Measurements from ENCODE around the gene ARPP21.
"Not testable (repeated sequence)": the region's sequence is repeated elsewhere in the genome, so short reads cannot be mapped to it uniquely, and the experiment has no call there.

Gene ARPP21

DNA sequence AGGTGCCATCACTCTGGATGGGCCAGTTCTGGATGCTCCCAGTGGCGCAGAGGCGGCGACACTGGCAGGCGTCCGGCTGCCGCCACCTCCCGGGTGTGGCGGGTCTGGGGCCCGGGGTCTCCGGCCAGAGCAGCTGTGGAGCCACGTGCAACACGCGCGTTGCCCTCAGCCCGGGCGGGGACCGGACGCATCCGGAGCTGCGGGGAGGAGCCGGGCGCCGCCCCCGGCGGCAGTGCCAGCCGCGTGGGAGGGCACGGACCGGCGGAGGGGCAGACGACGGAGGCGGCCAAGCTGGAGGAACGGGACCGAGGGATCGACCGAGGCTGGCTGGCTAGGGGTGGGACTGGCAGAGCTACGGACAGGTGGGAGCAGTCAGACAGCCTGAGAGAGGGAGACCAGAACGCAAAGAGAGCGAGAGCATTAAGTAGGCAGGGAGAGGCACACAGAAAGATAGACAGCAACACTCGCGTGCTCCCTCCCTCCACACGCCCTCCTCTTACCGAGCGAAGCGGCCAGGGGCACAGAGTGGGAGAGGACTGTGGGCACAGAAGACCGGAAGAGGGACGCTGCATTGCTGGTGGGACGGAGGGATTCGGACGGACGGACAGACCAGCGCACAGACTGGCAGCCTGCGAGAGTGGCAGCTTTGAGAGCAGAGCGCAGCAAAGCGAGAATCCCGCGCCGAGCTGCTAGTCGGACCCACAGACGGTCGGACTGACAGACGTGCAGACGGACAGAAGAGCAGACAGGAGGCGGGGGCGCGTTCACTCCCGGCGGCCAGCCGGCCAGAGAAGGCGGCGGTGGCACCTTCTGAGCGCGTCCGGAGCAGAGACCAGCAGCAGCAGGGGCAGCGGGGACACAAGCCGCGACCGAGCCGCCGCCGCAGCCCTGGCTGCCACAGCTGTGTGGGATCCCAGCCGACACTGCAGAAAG, at the start of gene ARPP21:
ARPP21 (plus strand) TSS at position 272 of the 933 bp plus-strand sequence. CDS start 42,227 bp downstream, outside the sequence.
- no peak for DNase-seq

DNA sequence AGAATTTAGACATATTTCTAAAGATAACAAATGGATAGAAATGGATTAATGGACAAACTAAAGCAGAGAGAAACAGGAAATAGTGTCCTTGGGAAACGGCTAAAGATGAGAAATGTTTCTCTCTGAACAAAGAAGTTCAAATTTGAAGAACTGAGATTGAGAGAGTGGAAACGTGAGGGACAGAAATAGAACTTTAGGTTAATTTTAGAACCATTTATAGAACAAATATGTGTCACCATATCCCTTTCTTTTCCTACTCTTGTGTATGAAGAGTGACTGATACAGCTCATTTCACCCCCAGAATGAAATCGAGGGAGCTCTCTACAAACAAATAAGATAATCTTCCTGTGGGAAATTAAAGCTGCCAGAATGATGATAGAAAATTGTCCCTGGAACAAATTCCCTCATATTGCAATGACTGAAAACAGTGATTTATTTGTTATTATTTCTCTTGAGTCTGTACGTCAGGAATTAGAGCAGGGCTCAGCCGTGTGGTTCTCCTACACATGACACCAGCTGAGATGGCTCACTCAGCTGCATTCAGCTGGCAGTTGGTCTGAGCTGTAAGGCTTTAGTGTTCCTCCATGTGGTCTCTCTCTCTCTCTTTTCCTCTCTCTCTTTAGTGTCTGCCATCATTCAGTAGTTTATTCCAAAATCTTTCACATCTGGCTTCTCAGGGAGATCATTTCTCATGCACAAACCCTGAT, 46.6 kb upstream of the ARPP21 start:
- DNase-seq: no peak

DNA sequence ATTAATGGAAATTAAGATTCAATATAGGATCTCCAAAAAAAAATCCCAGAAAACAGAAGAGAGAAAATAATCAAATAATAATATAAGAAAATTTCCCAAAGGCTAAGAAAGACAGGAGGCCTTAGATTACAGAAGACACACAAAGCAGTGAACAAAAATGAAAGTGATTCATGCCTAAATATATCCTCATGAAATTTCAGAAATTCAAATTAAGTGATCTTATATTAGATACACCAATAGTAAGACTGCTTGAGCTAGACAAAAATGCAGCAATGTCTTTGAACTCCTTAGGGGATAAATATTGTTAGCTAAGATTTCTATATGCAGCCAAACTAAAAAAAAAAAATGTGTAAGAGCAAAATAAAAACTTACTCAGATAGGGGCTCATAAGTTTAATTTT, 44.6 kb upstream of the ARPP21 start:
- no peak for DNase-seq

DNA sequence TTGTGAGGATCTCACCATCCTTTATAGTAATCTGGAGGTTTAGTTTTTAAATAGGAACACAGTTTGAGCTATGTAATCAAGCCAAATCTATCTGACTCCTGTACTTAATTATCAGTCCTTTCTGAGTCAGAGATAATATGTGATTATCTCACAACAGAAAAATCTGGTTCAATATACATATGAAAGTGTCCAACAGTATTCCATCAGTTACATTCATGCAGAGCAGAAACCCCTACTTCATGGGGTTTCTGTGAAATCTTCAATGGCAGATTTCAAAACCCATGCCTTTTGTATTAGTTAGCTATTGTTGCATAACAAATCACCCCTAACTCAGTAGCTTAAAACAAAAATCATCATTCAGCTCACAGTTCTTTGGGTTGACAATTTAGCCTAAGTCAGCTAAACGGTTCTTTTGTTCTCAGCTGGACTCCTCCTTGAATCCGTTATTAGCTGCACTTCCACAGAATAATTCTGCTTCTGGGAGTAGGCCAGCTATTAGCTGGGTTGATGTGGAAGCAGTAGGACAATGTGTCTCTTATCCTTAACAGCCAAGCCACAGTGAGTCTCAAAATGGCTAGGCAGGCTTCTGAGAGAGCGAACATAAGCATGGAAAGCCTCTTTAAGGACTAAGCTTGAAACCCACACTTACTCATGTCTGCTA, 42.9 kb upstream of the ARPP21 start:
- DNase-seq: no peak

DNA sequence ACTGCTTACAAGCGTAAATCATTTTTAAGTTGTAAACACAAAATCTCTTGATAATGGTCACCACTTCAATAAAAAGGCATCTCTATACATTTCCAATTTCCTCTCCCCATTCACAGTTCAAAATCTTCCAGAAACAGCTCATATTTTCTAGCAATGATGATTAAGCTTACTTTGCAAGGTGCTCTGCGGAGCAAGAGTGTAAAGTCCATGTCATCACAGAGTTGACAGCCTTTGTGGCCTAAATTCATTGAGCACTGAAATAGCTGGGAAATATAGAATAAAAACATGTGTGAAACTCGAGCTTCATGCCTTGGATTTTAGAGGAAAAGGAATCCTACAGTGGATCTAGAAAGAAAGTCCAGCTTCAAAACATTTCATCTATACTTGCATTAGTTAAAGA, 41.8 kb upstream of the ARPP21 start:
- no peak for DNase-seq

DNA sequence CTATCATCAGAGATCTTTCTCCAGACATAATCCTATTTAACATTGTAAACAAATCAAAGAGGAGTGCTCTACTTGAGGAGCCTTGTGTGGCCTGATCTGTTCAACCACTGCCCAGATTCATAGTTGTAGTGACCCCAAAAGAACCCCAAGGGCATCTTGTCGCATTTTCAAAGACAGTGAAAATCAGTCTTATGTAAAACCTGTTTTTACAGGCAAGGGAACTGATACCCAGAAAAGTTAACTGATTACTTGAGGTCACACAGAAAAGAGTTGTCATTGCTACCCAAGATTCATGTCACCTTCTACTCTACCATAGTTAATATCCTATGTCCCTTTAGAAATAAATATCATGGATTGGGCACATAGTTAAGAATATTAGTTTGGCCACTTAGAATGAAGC, 40.5 kb upstream of the ARPP21 start:
- no peak for DNase-seq

DNA sequence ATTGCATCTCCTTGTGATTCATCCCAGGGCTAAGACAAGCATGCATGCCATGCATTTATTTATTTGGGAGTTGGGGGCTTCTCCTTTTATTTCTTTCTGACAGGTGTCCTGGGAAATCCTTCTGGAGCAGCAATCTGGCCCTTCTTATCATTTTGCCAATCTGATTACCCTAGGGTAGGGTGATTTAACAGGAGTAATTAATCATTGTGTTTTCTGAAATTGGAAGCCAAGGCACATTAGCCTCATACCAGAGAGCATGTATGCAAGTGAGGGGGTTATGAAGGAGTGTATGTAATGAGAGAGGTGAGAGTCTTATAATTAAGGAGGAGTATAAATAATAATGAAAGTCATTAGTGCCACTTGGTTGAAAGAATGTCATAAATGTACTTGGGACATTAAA, 37.4 kb upstream of the ARPP21 start:
- DNase-seq: no peak

DNA sequence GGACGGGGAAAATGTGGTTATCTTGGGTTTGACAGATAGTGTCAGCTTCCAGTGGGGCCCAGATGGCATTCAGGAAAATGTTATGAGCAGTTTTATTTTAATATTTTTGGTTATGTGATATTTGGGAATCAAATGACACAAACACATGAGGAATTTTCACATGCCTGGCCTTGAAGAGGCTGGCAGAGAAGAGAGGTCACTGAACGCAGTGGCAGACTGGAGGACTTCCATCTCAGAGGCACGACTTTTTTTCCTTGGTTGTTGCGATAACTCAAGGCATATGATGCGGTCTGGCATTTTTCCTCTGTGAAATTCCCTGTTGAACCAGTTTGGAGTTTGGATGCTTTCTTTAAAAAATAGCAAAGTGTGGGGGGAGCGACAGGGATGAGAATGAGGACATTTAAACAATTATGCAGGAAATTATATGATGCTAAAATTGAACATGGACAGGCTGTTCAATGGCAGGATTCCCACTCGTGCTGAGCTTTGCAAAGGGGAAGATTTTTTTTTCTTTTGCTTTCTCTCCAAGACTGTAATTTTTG, 36.9 kb upstream of the ARPP21 start:
- no peak for DNase-seq

DNA sequence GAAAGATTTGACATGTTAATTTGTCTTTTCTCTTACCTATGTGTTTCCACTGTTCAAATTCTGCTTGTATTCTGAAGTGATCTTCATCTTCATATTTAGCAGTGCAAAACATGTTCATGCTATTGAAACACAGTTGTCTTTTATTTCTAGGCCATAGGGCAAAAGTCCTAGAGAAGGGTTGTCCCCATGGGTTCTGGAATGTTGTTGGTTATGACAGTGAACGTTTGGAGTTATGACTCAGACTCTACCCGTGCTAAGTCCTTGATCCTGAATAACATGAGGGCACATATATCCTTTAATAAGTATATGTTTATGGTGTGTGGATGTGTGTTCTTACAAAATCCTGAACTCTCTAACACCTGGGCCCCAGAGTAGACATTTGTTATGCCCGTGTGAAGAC, 23.0 kb upstream of the ARPP21 start:
- no peak for DNase-seq

DNA sequence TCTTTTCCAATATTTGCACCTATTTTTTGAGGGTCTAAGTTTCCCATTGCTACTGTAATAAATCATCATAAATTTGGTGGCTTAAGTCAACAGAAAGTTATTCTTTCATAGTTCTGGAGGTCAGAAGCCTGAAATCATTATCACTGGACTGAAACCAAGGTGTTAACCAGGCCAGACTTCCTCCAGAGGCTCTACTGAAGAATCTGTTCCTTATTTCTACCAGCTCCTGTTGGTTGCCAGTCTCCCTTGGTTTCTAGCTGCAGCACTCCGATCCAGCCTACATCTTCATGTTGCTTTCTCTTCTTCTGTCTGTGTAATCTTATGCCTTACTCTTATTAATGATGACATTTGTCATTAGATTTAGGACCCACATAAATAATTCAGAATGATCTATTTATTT, 22.0 kb upstream of the ARPP21 start:
- DNase-seq: no peak

DNA sequence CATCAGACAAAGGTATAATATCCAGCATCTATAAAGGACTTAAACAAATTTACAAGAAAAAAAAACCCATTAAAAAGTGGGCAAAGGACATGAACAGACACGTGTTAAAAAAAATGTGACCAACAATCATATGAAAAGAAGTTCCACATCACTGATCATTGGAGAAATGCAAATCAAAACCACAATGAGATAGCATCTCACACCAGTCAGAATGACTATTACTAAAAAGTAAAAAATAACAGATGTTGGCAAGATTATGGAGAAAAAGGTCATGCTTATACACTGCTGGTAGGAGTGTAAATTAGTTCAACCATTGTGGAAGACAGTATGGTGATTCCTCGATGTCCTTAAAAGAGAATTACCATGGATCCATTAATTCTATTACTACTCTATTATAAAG, 19.1 kb upstream of the ARPP21 start:
- DNase-seq: not testable (repeated sequence)

DNA sequence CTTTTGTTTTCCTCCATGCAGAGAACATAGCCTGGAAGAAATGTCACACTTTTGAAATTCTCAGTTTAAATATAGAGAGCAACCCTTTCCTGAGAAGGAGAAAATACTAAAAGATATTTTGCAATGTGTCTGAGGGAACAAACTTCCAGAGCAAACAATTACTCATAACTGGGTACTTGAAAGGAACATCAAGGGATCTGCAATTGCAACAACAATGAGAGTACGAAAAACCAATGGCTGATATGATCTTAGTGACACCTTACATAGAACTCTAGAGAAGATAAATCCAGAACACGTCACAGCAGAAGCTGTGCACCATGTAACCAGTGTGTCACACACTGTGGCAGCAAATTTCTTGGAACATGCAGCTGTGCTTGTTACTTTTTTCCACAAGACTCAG, 14.6 kb upstream of the ARPP21 start:
- no peak for DNase-seq

DNA sequence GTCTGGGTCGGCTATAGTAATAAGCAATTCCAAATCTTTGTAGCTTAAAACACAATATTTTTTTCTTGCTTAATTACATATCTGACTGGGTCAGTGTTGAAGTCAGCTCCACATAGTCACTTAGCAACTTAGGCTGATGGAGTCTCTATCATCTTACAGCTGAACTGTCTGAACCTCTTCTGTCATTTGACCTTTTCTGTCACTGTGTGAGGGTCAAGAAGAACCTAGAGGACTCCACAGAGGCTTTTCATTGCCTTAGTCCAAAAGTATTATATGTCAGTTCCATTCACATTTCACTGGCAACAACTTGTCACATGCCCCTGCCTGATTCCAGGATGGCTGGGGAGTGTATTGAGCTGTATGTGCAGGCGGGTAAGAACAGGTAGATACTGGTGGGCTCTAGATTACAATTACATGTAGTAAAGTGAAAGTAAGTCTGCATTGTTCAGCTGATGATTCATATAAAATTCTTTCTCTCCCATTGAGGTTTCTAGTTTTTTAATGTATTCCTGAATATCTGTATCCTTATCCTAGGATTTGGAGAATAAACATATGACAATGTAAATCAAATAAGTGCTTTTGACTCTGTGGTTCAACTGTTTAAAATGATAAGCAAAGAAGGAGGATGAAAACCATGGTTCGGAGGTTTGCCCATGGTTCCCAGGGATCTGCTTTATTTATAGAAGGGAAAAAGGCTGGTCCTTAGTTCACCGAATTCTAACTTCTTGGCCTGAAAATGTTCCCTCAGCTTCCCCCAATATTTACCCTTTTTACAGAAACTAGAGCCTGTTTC, 5.8 kb upstream of the ARPP21 start:
- no peak for DNase-seq

DNA sequence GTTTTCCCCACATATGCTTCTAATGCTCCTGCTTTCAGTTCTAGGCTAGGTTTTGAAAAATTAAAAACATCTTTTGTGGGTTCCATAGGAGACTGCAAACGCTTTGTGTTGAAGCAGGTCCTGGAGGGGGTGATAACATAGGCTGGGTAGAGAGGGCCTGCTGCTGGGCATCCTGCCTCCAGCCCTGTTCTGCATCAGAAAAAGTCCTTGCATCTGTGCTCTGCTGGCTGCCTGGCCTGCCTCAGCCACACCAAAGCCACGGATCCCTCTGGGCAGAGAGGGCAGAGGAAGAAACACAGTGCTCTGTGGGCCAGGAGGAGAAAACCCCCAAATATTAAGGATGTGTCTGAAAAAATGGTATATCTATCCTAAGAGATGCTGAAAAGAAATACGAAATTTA, 3.9 kb upstream of the ARPP21 start:
- DNase-seq: no peak

DNA sequence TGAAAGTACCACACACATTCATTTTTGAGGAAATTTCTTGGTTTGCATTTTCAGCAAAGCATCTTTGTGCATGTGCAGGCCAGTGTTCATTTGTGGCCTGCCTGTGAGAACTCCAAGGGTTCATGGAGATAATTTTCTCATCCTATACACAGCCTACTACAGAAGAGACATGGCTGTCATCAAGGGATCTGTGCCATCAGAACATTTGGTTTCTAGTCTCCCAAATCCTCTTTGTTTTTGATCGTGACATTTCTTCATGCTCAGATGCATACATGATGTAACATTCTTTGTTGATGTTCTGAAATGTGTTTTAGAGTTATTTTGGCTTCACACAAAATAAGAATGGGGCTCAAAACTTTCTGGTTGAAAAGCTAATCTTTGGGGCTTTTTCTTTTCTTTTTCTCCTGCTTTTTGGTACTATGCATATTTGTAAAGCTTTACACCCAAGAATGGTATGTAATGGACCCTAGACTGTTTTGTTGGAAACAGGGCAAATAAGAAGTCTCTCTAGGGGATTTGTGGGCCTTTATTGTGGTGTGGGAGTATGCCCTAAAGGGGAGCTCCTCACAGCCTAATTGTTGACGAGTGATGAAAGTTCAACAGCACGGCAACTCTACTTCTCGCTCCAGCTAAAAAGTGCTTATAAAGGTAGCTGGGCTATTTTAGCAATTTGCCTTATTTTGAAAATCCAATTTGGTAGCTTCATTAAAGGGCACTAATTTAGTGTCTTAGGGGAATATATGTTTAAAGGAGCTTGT, 3.2 kb upstream of the ARPP21 start:
- DNase-seq: no peak

DNA sequence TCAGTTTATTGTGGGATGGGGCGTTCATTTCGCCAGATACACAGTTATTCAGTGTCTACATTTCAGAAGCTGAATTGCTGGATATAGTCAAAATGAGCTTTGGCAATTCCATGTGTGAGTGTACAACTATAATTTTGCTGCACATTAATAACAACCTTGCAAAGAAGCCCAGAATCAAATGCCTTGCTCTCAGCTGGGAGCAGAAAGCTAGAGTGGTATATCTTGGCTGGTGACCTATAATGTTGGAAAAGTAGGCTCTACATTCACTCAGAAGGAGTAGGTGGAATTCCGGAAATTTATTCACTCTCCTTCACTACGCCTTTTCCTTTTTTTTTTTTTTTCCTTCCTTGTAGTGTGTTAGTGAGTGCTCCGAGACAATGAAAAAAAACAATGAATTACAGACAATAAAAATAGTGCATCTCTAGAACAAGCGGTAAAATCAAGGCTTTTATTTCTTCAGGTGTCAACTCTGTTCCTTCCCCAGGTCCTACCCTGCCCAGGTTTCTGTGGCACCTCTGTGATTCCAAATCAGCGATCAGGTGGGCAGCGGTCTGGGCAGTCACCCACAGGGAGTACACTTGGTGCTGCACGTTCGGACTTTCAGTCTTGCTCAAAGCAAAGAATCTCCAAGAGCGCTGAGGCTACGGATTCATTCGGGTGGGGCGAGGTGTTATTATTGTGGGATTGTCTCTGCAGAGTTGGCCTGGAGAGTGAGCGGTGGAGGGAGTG, 910 bp upstream of the ARPP21 start:
- no peak for DNase-seq

DNA sequence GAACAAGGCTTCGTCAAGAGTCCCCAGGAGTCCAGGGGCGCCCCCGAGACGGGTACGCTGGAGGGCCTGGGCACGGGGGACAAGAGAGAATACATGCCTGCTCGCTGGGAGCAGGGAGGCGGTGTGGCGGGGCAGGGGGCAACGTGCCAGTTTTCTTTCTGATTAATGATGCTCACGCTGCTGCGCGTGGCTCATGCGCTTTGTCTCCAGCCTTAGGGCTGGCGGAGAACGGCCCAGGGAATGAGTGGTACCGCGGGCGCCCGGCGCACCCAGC, 408 bp upstream of the ARPP21 start:
- DNase-seq: no peak

DNA sequence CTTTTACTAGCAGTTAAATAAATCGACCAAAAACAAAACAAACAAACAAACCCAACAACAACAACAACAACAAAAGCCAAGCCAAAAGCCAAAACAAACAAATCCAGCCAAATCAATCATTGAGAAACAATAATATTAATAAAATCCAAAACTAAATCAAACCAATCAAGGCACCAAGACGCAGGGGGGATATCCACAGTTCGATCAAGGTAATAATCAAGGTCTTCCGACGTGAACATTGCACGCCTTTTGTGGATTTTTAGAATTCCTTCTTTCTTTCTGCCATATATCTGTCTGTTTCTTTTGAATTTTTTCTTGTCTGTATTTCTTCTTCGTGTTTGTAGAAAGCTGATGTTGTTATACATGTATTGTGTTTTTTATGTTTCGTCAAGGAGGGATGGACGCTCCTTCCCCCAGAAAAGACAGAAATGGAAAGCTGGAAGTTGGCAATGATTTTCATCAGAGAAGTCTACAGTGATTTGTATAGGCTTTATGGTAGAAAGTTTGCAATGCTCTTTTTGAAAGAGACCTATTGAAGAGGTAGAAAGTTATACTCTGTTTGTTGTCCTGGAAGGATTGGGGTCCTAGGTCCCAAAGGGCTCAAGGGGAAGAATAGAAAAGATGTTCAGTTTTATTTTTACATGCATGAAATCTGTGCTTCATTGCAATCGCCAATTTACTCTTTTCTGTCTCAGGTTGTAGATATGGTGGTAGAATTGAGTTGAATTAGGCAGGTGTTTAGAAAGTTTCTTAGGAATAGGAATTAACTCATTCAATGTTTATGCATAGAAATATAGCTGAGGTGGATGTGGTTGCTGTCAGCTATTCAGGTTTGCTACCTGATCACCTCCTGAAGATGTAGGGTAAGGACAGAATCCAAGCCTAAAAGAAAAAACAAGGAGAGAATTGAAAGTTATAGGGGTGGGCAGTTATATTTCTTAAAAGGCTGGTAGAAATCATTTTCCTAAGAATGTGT, 1.2 kb downstream of the ARPP21 start:
- no peak for DNase-seq

DNA sequence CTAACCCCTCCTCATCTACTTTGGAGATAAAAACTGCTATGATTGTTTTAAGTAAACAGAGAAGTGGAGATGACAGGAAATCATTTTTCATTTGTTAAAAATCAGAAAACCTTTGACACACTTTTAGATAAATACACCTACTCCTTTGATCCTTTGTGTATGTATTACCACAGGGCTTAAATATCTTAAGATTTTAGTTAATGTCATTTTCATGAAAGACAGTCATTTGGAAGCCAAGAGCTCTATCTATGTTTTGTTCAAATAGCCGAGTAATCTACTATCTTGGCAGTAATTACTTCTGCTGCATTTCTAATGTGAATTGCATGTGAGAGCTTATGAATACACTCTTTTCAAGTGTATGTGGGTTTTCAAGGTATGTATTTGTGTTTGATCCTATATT, 2.0 kb downstream of the ARPP21 start:
- no peak for DNase-seq

DNA sequence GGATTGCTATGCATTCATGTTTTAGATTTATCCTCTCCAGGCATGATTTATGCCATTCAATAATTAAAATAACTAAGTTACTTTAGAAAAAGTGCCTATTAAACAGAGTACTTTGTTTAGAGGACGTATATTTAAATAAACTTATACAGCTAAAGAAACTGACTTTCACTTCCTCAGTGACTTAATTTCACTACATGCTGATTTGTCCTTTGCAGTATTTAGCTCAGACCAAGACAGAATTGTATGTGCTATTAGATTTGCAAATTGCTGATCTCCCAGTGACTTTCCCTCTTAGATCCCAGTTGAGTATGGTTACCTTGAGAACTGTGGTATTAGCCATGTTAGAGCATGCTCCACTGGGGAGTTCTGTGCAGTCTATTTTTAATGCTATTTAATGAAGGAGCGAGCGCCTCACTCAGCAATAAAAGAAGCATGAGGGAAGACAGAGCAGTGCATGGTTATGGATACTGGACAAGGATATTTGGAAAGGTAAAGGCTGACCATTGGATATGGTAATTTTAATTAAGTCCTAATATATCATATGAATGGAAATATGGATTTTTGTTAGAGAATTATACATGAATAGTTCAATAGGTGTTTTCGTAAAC, 2.7 kb downstream of the ARPP21 start:
- no peak for DNase-seq

Measured in activated CD4-positive, alpha-beta T cell treated with anti-CD3 and anti-CD28 coated beads, Interleukin-2, amount 50 U/mL, for 4 hours (primary cell).